ENCODE results near the gene TRIM58.

TRIM58 gene

DNA sequence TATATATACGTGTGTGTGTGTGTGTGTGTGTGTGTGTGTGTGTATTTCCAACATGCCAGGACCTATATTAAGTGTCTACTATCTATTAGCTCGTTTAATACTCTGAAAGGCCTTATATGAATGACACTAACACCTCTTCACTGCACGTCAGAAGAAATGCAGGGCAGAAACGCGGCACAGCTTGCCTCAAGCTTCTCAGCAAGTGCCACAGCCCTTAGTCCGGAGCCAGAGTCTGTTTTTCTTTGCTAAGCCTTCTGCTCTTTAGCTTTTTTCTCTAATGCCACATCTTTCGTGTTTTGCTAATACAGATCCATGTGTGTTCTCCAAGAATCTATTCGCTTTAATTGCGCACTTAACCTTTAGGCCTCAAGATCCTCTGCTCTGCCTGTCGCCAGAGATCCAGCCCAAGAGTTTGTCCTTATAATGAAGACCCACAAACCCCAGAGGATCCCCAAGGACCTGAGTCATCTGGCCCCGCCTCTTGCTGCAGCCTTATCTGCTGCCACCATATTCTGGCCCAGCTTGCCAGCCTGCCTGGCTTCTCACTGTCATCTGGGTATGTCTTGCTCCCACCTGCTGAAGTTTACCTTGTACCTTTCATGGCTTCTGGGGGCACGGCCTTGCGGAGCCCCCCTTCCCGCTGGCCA lies 2.0 kb upstream of the TRIM58 start:
- no peak for TF ChIP-seq SIN3A (IDR thresholded peaks at IDR 0.05; ENCODE audit: borderline replicate concordance, insufficient read depth, low read length)
- no peak for TF ChIP-seq TAF1 (IDR thresholded peaks at IDR 0.05; ENCODE audit: borderline replicate concordance, insufficient read depth, low read length)
- no peak for TF ChIP-seq POLR2AphosphoS5 (IDR thresholded peaks at IDR 0.05; ENCODE audit: low read depth, low read length)
- no peak for TF ChIP-seq FOXP2 (optimal IDR thresholded peaks at IDR 0.05; ENCODE audit: borderline replicate concordance, extremely low read depth, extremely low read length, insufficient read depth)
- TF ChIP-seq, protein P1, sequence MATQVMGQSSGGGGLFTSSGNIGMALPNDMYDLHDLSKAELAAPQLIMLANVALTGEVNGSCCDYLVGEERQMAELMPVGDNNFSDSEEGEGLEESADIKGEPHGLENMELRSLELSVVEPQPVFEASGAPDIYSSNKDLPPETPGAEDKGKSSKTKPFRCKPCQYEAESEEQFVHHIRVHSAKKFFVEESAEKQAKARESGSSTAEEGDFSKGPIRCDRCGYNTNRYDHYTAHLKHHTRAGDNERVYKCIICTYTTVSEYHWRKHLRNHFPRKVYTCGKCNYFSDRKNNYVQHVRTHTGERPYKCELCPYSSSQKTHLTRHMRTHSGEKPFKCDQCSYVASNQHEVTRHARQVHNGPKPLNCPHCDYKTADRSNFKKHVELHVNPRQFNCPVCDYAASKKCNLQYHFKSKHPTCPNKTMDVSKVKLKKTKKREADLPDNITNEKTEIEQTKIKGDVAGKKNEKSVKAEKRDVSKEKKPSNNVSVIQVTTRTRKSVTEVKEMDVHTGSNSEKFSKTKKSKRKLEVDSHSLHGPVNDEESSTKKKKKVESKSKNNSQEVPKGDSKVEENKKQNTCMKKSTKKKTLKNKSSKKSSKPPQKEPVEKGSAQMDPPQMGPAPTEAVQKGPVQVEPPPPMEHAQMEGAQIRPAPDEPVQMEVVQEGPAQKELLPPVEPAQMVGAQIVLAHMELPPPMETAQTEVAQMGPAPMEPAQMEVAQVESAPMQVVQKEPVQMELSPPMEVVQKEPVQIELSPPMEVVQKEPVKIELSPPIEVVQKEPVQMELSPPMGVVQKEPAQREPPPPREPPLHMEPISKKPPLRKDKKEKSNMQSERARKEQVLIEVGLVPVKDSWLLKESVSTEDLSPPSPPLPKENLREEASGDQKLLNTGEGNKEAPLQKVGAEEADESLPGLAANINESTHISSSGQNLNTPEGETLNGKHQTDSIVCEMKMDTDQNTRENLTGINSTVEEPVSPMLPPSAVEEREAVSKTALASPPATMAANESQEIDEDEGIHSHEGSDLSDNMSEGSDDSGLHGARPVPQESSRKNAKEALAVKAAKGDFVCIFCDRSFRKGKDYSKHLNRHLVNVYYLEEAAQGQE (IDR thresholded peaks at IDR 0.05; ENCODE audit: insufficient read depth in 1 of 2, low read depth in 2 of 2, low read length in 2 of 2) = no peak

DNA sequence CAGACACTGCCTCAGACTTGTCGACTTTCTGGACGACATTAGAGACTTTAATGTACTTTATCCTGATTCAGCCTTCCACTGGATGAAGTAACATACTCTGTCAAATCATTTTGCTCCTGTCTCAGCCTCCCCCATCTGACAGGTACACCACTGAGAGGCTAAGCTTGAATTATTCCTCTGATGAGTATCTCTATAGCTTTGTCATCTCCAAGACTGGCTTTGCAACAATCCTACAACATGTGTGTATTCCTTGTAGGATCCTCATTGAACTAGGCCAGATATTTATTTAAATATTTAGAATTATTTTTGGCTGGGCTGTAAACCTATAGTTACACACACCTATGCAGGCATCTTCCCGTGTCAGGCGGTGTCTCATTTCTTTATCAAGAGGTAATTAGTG lies 1.1 kb upstream of the TRIM58 start:
- TF ChIP-seq POLR2AphosphoS5 (IDR thresholded peaks at IDR 0.05; ENCODE audit: low read depth, low read length) (no peak), SIN3A (IDR thresholded peaks at IDR 0.05; ENCODE audit: borderline replicate concordance, insufficient read depth, low read length) (no peak), FOXP2 (optimal IDR thresholded peaks at IDR 0.05; ENCODE audit: borderline replicate concordance, extremely low read depth, extremely low read length, insufficient read depth) (no peak), TAF1 (IDR thresholded peaks at IDR 0.05; ENCODE audit: borderline replicate concordance, insufficient read depth, low read length) (no peak)
- TF ChIP-seq, protein P1 (IDR thresholded peaks at IDR 0.05; ENCODE audit: insufficient read depth in 1 of 2, low read depth in 2 of 2, low read length in 2 of 2) = no peak

GRCh38 chr1:247857985-247858619 lies 1.1 kb downstream of the TRIM58 start:
- no peak for TF ChIP-seq SIN3A (IDR thresholded peaks at IDR 0.05; ENCODE audit: borderline replicate concordance, insufficient read depth, low read length)
- no peak for TF ChIP-seq FOXP2 (optimal IDR thresholded peaks at IDR 0.05; ENCODE audit: borderline replicate concordance, extremely low read depth, extremely low read length, insufficient read depth)

- TF ChIP-seq SIN3A (IDR thresholded peaks at IDR 0.05; ENCODE audit: borderline replicate concordance, insufficient read depth, low read length) (no peak), TAF1 (IDR thresholded peaks at IDR 0.05; ENCODE audit: borderline replicate concordance, insufficient read depth, low read length) (no peak), FOXP2 (optimal IDR thresholded peaks at IDR 0.05; ENCODE audit: borderline replicate concordance, extremely low read depth, extremely low read length, insufficient read depth) (no peak), POLR2AphosphoS5 (IDR thresholded peaks at IDR 0.05; ENCODE audit: low read depth, low read length) (no peak)
- TF ChIP-seq, protein P1 (IDR thresholded peaks at IDR 0.05; ENCODE audit: insufficient read depth in 1 of 2, low read depth in 2 of 2, low read length in 2 of 2) = no peak
Observed at GRCh38 chr1:247862756-247863155, 5.8 kb downstream of the TRIM58 start.

DNA sequence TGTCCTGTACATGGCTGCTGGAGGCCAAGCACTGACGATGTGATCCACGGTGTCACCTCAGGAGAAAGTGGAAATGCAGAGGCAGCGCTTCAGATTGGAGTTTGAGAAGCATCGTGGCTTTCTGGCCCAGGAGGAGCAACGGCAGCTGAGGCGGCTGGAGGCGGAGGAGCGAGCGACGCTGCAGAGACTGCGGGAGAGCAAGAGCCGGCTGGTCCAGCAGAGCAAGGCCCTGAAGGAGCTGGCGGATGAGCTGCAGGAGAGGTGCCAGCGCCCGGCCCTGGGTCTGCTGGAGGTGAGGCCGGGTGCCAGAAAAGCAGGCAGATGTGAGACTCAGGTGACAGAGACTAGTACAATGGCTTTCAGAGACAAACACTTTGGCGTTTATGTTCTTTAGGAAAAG lies 7.7 kb downstream of the TRIM58 start:
- TF ChIP-seq POLR2AphosphoS5 (IDR thresholded peaks at IDR 0.05; ENCODE audit: low read depth, low read length) (no peak), TAF1 (IDR thresholded peaks at IDR 0.05; ENCODE audit: borderline replicate concordance, insufficient read depth, low read length) (no peak), FOXP2 (optimal IDR thresholded peaks at IDR 0.05; ENCODE audit: borderline replicate concordance, extremely low read depth, extremely low read length, insufficient read depth) (no peak), SIN3A (IDR thresholded peaks at IDR 0.05; ENCODE audit: borderline replicate concordance, insufficient read depth, low read length) (no peak)
- TF ChIP-seq, protein P1 (IDR thresholded peaks at IDR 0.05; ENCODE audit: insufficient read depth in 1 of 2, low read depth in 2 of 2, low read length in 2 of 2) = no peak

All from PFSK-1 (cell line).